Loucy (cell line): ENCODE data around the gene APMAP.

Experiments
- EZH2phosphoT487 ChIP-seq: fragments of 200-600 bp; IDR thresholded peaks from 2 replicates; pipeline ENCODE4 v1.6.1; 2018; ENCODE audit warnings: antibody characterized with exemption, mild to moderate bottlenecking, moderate library complexity, borderline replicate concordance
- TF ChIP-seq, protein P1 (sequence below): fragments of 200-600 bp; sonication (generic); conservative IDR thresholded peaks from 2 replicates; pipeline ENCODE4 v1.5.1; 2014; ENCODE audit warnings: mild to moderate bottlenecking, antibody characterized with exemption, low read length

DNA sequence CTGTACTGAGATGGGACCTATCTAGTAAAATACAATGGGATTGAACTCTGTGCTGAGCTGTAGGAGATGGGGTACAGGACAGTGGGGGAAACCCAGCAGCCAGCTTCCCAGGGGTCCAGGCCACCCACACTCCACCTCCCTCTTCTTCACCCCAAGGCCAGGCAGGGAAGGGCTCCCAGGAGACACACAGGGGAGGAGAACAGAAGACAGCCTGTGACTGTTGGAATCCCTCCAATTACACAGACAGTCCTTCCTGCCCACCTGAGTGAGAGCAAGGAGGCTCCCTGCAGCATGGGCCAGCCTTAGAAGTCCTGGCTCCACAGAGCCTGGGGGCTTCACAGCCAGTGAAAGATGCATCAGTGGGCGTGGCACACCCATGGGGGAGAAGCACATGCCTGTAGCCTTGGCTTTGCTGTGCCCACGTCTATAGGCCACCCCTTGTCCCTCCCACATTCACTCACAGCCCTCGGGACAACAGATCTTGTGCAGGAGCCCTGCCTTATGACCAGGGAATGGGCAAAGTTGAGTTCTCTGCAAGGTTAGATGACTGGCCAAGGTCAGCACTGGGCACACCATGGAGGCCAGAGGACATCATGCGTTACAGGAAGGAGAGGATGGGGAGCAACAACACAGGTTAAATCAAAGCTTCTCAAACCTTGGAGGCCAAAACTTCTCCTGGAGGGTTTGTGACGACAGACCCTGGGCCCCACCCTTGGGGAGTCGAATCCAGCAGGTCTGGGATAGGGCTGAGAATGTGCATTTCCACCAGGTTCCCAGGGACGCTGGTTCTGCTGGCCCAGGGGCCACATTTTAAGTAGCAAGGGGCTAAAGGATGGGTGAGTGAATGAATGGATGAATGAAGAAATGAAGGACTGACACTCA is 55.8 kb downstream of the APMAP start:
- TF ChIP-seq, protein P1, sequence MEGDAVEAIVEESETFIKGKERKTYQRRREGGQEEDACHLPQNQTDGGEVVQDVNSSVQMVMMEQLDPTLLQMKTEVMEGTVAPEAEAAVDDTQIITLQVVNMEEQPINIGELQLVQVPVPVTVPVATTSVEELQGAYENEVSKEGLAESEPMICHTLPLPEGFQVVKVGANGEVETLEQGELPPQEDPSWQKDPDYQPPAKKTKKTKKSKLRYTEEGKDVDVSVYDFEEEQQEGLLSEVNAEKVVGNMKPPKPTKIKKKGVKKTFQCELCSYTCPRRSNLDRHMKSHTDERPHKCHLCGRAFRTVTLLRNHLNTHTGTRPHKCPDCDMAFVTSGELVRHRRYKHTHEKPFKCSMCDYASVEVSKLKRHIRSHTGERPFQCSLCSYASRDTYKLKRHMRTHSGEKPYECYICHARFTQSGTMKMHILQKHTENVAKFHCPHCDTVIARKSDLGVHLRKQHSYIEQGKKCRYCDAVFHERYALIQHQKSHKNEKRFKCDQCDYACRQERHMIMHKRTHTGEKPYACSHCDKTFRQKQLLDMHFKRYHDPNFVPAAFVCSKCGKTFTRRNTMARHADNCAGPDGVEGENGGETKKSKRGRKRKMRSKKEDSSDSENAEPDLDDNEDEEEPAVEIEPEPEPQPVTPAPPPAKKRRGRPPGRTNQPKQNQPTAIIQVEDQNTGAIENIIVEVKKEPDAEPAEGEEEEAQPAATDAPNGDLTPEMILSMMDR: no peak
- no peak for TF ChIP-seq EZH2phosphoT487
